Testis (tissue), 3 donors: Measurements from ENCODE around the gene TGM5. TPM values are rescaled to one million over a fixed set of nuclear protein-coding genes. Genes with fewer than 3 reads are reported as not detected.
A peak's percentile ranks its signal among the peaks of the same experiment; 100 is the strongest.

Experiments used
- DNase-seq: peaks from one replicate; pipeline ENCODE4 v3.0.0-alpha.2; 2019
- H3K27ac ChIP-seq, 2 donors: fragments of 200-600 bp; sonication (generic); one replicate each; pipeline ENCODE4 v1.5.1; 2019
- H3K27me3 ChIP-seq: fragments of 200-600 bp; sonication (generic); one replicate; pipeline ENCODE4 v1.5.1; 2019
- H3K36me3 ChIP-seq: fragments of 200-600 bp; sonication (generic); one replicate; pipeline ENCODE4 v1.5.1; 2017; ENCODE audit warnings: low read depth; ENCODE audit errors: missing control alignments
- H3K4me1 ChIP-seq: fragments of 200-600 bp; sonication (generic); one replicate; pipeline ENCODE4 v1.5.1; 2019
- H3K4me3 ChIP-seq, 2 donors: fragments of 200-600 bp; sonication (generic); one replicate each; pipeline ENCODE4 v1.5.1; 2017 to 2019
- H3K9me3 ChIP-seq: fragments of 200-600 bp; sonication (generic); one replicate; pipeline ENCODE4 v1.5.1; 2017
- POLR2A ChIP-seq: fragments of 450-650 bp; IDR thresholded peaks from one replicate; pipeline ENCODE4 v1.6.1; 2017; ENCODE audit warnings: antibody characterized with exemption, mild to moderate bottlenecking, moderate library complexity
- WGBS, 2 donors: methylation state at CpG; one replicate each; pipeline ENCODE4 v1.1.5; 2018; 5-methylcytosine and 5-hydroxymethylcytosine counted together
- intact Hi-C: fragments of 100-400 bp; cut with DNase I; formaldehyde crosslinking; loops from one replicate; pipeline ENCODE4 v1.15.1; 2023; ENCODE audit warnings: low total_unique reads
- polyA plus RNA-seq: library from polyadenylated mRNA; stranded (reverse); fragments of 350-450 nt; fragmentation: Illumina TruSeq; extraction: RNeasy Lipid Tissue Mini Kit (QIAGEN cat#74804); gene quantifications from one replicate; pipeline ENCODE4 v1.2.3, GENCODE V29; 2014; ENCODE audit warnings: low read depth, low replicate concordance; ENCODE audit not compliant: insufficient read depth
- total RNA-seq, 2 donors: library from RNA; depleted of rRNA; stranded (reverse); fragments of >200 nt; gene quantifications; one replicate each; pipeline ENCODE4 v1.2.3, GENCODE V29; 2016
- TF ChIP-seq, protein P1 (sequence below), 3 experiments: fragments of 450-650 bp in 2 of 3; fragments of 200-600 bp in 1 of 3; sonication (generic) in 1 of 3; IDR thresholded peaks; one replicate each; pipeline ENCODE4 v1.5.1; 2016 to 2019; ENCODE audit warnings: antibody characterized with exemption in 3 of 3, mild to moderate bottlenecking in 2 of 3, moderate library complexity in 1 of 3

The TGM5 gene
- total and polyA plus RNA-seq, 3 donors from 2014 or later: 0.24 to 2.1 (median 0.43) TPM

DNA sequence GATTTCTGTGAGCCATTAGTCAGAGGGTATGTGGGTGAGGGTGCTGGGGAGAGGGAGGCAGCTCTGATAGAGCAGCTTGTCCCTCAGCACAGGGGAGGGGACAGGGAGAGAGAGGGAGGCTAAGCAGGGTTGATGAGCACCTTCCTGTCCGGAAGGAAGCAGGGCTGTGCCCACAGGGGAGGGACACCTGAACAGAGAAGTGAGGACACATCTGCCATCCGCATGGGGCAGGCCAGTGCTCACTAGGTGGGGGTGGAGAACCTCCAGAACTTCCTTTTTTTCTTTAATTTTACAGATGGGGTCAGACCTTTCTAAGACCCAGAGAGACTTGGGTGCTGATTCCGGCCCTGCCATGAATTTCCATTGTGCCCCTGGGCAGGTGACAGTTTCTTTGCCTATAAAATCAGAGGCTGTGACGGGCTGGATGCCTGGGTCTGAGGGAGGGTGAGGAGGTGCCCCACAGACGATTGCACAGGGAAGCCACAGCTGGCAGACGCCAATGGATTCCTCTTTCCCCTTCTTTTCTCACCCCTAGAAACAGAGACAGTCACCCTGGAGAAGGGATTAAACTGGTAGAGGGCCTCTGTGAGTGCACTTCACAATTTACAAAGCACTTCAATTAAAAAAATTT is 4.1 kb upstream of the TGM5 start:
- Histone ChIP-seq H3K27ac (no peak overlapping the region), H3K4me3 (no peak overlapping the region), H3K27me3 (no peaks in the 10 kb centered on the region), H3K36me3 (no peaks in the 10 kb centered on the region), H3K9me3 (no peaks in the 10 kb centered on the region), H3K4me1 (no peaks in the 10 kb centered on the region)
- 64 to 67% methylated on average over 6 of the region's 6 CpGs for WGBS, 2 donors
- intact Hi-C loops: no loop called here
- no peak for DNase-seq
- TF ChIP-seq, protein P1, sequence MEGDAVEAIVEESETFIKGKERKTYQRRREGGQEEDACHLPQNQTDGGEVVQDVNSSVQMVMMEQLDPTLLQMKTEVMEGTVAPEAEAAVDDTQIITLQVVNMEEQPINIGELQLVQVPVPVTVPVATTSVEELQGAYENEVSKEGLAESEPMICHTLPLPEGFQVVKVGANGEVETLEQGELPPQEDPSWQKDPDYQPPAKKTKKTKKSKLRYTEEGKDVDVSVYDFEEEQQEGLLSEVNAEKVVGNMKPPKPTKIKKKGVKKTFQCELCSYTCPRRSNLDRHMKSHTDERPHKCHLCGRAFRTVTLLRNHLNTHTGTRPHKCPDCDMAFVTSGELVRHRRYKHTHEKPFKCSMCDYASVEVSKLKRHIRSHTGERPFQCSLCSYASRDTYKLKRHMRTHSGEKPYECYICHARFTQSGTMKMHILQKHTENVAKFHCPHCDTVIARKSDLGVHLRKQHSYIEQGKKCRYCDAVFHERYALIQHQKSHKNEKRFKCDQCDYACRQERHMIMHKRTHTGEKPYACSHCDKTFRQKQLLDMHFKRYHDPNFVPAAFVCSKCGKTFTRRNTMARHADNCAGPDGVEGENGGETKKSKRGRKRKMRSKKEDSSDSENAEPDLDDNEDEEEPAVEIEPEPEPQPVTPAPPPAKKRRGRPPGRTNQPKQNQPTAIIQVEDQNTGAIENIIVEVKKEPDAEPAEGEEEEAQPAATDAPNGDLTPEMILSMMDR (IDR thresholded peaks at IDR 0.05): no peak
- TF ChIP-seq POLR2A: no peak

DNA sequence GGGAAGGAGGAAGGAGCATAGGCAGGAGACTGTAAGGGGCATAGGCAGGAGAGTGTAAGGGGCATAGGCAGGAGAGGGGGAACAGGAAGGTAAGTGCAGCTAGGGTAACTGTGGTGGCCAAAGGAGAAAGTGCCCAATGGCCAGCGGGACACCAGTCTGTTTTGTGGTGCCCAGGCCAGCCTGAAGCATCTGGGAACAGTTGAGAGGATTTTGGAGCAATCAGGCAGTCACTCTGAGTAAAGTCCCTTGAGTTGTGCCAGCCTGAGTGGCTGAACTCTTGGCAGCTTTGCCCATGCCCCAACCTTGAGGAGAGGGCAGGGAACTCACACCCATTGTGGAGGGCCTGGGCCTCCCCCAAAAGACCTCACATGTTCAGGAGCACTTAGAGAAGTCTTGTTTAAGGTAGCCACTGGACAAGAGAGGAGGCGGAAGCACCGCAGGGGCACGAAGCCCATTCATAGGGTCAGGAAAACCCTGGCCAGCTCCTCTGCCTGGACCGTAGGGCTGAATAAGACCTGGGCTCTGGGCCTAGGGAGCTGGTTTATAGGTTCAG is 3.5 kb upstream of the TGM5 start:
- Histone ChIP-seq H3K36me3 (no peaks in the 10 kb centered on the region), H3K27me3 (no peaks in the 10 kb centered on the region), H3K4me3 (no peak overlapping the region), H3K9me3 (no peaks in the 10 kb centered on the region), H3K27ac (no peak overlapping the region), H3K4me1 (no peaks in the 10 kb centered on the region)
- 88 to 90% methylated on average over 4 to 5 of the region's 5 CpGs for WGBS, 2 donors
- intact Hi-C loops: no loop called here
- DNase-seq: no peak
- TF ChIP-seq, protein P1 (IDR thresholded peaks at IDR 0.05): no peak
- TF ChIP-seq POLR2A: no peak

DNA sequence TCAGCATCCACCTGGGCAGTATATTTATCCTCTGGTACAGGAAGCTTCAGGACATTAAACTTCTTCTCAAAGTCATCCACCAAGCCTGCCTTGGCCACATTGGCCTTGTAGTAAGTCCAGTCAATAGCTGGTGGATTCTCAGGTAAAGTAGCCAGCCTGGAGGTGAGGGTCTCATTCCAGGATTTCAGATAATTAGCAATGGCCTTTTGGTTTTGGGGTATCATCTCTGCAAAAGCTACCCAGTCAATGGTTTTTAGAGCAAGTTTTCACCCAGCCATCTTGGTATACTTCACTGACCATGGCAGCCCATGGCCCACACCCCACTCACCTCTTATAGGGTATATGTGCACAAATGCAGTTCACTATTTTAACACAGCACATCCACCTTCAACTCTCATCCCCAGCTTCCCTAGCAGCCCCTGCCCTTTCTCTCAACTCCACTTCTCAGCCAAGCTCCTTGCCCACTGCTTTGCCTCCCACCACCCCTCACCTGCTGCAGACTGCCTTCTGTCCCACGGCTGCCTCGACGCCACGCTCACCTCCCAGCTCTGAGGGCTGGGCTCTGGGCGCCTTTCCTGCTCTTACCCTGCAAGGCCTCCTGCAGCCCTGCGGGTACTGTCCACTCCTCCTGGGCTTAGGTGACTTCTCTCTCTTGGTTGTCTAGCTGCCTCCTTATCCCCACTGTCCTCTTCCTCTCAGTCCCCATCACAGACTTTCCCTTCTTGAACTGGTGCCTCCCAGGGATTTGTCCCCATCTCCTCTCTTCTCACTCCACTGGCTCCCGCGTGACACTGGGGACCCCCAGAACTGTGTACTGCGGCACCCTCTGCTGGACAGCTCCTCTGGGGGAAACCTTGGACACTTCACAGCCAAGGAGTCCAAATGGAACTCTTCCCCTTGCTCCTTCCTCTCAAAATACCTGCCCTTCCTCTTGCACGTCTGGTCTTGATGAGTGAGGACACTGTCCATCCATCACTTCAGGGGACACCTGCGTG is 1.7 kb upstream of the TGM5 start:
- no peaks in the 10 kb centered on the region for H3K9me3 ChIP-seq
- TF ChIP-seq, protein P1 (IDR thresholded peaks at IDR 0.05): peak in 1 of 3 experiments; percentile 13
- no peak for TF ChIP-seq POLR2A
- H3K4me3 ChIP-seq: no peak overlapping the region
- intact Hi-C loops: no loop called here
- DNase-seq: peak; percentile 28
- 60 to 63% methylated on average over 11 of the region's 11 CpGs for WGBS, 2 donors
- no peaks in the 10 kb centered on the region for H3K4me1 ChIP-seq
- H3K27me3 ChIP-seq: no peaks in the 10 kb centered on the region
- no peaks in the 10 kb centered on the region for H3K36me3 ChIP-seq
- no peak overlapping the region for H3K27ac ChIP-seq

DNA sequence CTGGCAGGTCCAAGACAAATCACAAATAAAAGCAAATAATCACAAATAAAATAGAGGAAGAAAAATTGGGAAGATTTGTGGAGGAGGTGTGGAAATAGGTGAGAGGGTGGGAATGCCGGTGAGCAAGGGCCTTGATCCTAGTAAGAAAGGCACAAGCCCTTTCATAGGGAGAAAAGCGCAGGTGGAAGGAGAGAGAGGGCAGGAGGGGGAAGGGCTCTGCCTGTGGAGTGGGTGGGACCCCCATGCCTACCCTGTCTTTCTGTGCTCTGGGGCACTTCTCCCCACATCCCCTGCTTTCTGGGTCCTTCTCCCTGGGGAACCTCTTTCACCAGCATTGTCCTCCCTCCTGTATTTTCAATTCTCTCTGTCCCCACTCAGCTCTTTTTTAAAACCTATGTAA is 711 bp upstream of the TGM5 start:
- Histone ChIP-seq H3K9me3 (no peaks in the 10 kb centered on the region), H3K36me3 (no peaks in the 10 kb centered on the region), H3K27ac (no peak overlapping the region), H3K4me1 (no peaks in the 10 kb centered on the region), H3K4me3 (no peak overlapping the region), H3K27me3 (no peaks in the 10 kb centered on the region)
- no peak for DNase-seq
- intact Hi-C loops: no loop called here
- TF ChIP-seq, protein P1 (IDR thresholded peaks at IDR 0.05): no peak
- no peak for TF ChIP-seq POLR2A
- 90 to 92% methylated on average over 2 of the region's 2 CpGs for WGBS, 2 donors
